NCI-H82 treated with DMSO at 0.1 percent for 48 hours (cell line): Measurements from ENCODE around the gene CTXN3.

Source experiments
- DNase-seq: peaks from one replicate; lab custom pipeline; 2025; ENCODE audit not compliant: unreplicated experiment; lab: John Stamatoyannopoulos, UW

CTXN3 gene

GRCh38 chr5:127649018-127649439, at the start of gene CTXN3:
Gene CTXN3 (plus strand): TSS chr5:127649082. CDS start chr5:127657522, 8,440 bp downstream.
- DNase-seq, result no peak

- no peak for DNase-seq
These were observed 49.6 kb upstream of the CTXN3 start for GRCh38 chr5:127599320-127599719.

DNA sequence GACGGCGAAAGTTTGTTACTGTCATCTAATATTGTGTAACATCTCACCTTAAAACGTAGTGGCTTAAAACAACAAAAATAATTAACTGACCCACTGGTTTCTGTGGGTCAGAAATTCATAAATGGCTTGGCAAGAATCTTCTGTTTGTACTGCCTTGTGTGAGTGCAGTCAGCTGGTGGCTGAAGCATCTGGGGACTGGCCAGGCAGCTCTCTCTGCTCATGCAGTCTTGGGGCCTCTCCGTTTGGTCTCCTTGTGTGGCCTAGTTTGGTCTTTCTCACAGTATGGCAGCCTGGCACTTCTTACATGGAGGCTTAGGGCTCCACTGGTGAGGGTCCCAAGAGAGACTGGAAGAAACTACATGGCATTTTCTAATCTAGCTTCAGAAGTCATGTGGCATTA, 49.0 kb upstream of the CTXN3 start:
- no peak for DNase-seq

- DNase-seq, result no peak
These were observed 47.8 kb upstream of the CTXN3 start for GRCh38 chr5:127601111-127601510.

DNA sequence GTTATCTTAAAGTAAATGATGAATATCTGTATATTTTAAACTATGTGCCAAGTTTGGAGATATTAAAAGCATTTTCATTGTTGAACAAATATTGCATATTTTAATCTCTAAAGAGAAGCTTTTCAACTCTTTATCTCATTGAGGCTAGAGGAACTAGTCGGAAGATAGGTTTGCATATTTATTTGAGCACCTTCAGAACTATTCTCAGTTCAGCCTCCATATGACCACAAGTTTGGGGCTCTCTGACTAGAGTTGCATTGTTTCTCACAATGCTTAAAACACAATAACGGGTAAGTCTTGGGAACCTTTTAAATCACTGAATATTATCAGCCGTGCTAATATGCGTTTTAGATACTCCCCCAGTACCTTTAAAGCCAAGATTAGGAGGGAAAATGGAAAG, 47.3 kb upstream of the CTXN3 start:
- DNase-seq, result no peak

DNA sequence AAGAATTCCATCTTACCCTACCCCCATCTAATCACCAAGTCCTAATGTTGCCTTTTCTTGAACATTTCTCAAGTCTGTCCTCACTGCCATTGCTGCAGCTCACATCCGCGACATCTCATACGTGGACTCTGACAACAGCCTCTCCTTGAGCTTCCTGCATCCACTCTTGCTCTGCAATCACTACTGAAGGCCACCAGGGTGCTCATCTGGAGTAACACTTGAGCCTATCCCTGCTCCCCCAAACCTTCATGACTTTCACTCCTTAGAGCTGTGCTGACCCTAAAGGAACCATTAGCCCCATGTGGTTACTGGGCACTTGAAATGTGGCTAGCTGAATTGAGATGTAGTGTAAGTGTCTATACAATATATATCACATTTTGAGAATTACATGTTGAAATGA, 46.4 kb upstream of the CTXN3 start:
- DNase-seq, result no peak

DNA sequence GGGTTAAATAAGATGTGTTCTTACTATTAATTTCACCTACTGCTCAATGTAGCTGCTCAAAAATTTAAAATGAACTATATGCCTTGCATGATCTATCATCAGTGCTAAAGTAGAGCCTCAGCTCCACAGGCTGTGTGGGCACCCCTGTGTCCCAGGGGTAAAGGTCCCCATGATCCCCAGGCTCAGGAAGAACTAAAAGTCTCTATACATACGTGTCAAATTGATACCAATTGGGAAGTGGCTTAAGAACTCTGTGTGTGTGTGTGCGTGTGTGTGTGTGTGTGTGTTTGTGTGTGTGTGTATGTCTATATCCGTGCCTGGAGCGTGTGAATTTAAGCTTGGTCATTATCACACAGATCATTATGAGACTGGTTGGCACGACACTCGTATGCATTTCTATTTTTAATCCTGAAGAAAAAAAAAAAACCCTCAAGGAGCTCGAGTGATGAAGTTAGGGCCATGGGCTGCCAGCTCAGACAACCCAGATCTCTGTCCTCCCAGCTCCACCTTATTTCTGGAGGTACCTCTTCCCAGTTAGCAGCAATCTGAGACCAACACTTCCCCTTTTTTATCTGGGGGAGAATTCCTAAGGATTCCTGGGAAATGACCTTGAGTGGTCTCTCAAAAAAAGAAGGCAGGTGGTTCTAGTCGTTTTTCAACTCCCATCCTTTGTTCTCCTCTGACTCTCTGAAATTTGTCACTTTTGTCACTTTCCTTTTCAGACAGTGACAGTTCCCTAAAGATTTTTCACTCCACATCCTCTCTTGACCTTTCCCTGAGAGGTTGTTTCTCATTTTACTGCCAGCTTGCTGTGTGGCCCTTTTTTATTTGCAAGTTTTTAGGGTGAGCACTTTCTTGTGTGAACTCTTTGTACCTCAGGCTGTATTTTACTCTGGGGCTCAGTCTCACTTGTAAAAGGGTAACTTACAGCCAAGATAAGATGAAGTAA, 45.7 kb upstream of the CTXN3 start:
- DNase-seq, result no peak

GRCh38 chr5:127608077-127608660, 40.7 kb upstream of the CTXN3 start:
- DNase-seq, result no peak

DNA sequence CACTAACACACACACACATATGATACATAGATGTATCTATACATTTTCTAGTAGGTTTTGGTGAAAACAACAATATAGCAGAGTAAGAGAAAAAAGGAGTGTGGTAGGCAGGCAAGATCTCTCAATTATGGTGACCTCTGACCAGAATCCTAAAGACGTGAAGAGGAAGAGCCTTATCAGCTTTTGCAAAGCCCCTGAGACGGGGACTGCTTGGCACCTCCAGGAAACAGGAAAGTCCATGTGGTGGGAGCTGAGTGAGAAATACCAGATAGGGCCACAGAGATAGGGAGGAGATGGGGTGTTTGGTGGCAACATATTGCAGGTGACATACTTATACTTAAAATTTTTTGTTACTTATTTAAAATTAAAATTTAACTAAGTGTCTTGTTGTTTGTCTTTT, 39.9 kb upstream of the CTXN3 start:
- DNase-seq, result no peak

GRCh38 chr5:127609957-127610356, 38.9 kb upstream of the CTXN3 start:
- DNase-seq, result no peak

- DNase-seq, result no peak
These were observed 36.3 kb upstream of the CTXN3 start for GRCh38 chr5:127612441-127613141.

GRCh38 chr5:127615916-127616315, 33.0 kb upstream of the CTXN3 start:
- DNase-seq, result no peak

DNA sequence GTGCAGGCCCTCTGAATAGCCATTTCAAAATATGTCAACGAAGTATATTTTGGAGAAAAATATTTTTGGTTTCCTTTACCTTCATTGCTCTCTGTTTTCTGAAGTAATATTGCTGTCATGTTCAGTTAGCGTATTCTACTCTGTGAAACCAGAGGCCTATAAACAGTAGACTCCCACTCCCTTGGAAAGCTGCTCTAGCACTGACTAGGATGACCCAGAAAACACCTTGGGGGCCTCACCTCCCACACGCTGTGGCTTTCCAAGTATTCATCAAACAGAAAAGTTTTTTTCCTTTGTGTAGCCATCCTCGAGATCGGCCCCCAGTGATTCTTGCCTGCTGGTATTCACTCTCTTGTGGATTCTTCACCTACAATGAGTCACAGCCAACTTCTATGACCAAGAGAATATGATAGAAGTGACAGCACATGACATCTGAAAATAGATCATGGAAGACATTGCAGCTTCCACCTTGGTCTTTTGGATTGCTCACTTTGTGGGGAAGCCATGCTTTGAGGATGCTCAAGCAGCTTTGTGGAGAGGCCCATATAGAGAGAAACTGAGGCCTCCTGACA, 28.9 kb upstream of the CTXN3 start:
- DNase-seq, result no peak

- DNase-seq, result no peak
These were observed 27.1 kb upstream of the CTXN3 start for GRCh38 chr5:127621601-127622325.

DNA sequence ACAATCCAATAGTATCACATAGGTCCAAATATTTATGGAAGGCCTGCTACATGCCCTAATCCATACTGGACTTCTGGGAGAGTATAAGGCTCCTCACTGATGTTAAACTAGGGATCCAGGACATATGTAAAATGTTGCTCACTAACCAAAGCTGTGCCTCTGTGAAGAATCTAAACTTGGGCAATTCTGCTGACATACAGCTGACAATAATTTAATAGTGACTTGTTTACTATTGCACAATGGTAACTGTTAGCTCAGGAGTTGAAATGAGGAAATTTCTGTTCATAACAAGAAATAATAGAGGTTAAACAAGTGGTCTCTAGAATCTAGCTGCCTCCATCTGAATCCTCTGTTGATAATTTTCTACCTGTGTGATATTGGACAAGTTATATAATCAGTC, 14.9 kb upstream of the CTXN3 start:
- no peak for DNase-seq

DNA sequence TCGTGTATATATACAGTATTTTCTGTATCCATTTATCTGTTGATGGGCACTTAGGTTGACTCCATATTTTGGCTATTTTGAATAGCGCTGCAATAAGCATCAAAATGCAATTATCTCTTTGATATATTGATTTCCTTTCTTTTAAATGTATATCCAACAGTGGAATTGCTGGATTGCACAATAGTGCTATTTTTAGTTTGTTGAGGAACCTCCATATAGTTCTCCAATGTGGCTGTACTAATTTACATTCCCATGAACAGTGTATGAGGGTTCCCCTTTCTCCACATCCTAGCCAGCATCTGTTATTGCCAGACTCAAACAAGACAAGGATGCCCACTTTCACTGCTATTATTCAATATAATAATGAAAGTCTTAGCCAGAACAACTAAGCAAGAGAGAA, 9.1 kb upstream of the CTXN3 start:
- no peak for DNase-seq

- DNase-seq, result no peak
These were observed 5.9 kb upstream of the CTXN3 start for GRCh38 chr5:127642949-127643348.

DNA sequence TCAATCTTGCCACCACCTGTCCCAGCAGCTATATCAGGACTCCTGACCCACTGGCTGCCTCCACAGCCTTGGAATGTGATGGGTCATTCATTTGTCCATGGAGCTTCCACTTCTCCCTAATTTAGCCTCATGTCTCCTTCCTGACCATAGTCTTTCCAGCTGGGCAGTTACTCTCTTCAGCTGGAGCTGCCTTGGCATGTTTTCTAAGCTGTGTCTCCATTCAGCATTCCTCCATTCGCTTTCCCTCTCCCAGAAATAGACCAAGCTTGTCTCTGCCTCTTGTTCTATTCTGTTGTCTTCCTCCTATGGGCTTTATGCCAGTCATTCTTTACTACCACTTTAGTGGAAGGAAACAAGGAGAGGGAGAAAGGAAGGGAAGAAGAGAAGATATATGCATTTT, 5.3 kb upstream of the CTXN3 start:
- DNase-seq, result no peak

DNA sequence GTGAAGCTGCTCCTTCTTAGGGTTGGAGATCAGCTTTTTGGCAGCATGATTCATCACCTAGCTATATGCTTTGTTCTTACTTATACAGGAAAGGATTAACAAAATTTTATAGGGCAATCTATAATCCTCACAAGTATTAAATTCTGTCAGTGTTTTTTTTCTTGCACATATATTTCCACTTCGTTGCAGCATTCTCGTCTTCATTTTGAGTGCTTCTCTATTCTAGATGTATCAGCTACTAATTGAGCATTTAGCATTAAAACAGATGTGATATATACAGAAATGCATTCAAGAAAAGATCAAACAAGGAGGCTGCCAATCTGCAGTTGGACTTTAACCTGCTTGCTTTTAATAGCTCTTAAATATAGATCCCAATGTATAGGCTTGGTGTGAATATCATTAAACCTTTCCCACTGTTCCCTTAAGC, 3.6 kb upstream of the CTXN3 start:
- no peak for DNase-seq

DNA sequence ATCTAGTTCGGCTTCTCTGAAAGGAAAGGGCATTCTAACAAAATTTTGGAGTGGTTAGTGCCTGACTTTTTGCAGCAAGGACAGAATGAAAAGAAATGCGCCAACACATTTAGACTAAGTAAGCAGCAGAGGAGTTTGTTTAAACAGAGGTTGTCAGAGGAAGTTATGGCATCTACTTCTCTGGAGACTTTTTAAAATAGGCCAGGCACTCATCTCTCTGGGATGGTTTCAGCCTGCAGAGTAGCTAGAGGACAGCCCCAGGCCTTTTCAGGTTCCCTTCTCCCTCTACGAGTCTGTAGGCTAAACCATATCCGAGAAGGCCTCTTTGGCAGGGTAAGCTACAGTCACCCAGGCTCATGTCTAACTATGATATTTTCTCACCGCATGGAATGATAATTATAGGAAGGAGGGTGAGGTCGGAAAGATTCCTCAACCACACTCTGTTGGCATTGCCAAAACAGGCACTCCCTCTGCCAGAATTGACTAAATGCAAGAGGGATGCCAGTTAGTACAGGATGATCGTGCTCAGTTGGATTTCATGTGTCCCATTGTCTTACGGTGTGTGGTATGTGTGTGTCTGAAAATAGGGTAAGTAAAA, 1.4 kb upstream of the CTXN3 start:
- DNase-seq, result no peak
